ENCODE measurements around the gene TRPC4.

The TRPC4 gene

GRCh38 chr13:37766502-37766901 lies 103.1 kb downstream of the TRPC4 start:
- TF ChIP-seq, protein P1, sequence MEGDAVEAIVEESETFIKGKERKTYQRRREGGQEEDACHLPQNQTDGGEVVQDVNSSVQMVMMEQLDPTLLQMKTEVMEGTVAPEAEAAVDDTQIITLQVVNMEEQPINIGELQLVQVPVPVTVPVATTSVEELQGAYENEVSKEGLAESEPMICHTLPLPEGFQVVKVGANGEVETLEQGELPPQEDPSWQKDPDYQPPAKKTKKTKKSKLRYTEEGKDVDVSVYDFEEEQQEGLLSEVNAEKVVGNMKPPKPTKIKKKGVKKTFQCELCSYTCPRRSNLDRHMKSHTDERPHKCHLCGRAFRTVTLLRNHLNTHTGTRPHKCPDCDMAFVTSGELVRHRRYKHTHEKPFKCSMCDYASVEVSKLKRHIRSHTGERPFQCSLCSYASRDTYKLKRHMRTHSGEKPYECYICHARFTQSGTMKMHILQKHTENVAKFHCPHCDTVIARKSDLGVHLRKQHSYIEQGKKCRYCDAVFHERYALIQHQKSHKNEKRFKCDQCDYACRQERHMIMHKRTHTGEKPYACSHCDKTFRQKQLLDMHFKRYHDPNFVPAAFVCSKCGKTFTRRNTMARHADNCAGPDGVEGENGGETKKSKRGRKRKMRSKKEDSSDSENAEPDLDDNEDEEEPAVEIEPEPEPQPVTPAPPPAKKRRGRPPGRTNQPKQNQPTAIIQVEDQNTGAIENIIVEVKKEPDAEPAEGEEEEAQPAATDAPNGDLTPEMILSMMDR (IDR thresholded peaks at IDR 0.05; ENCODE audit: low read length) = no peak
- TF ChIP-seq EZH2 (optimal IDR thresholded peaks at IDR 0.05; ENCODE audit: low read depth, low read length) = no peak
- TF ChIP-seq EZH2phosphoT487 (IDR thresholded peaks at IDR 0.05; ENCODE audit: low read length) = no peak
- H3K27ac ChIP-seq (ENCODE audit: low read length) = no peak overlapping the region
- no peak for DNase-seq

GRCh38 chr13:37755349-37755748 lies 114.2 kb downstream of the TRPC4 start:
- Histone ChIP-seq H3K4me3 (ENCODE audit: low read length) (no peak overlapping the region), H2AFZ (ENCODE audit: low read length) (no peak overlapping the region), H3K27ac (ENCODE audit: low read length) (no peak overlapping the region), H3K9me2 (replicated peaks; ENCODE audit: insufficient read depth, low read length) (no peaks in the 10 kb centered on the region), H3K9me3 (replicated peaks; ENCODE audit: insufficient read depth, low read length) (no peaks in the 10 kb centered on the region), H3K79me2 (ENCODE audit: low read length) (no peaks in the 10 kb centered on the region), H3K4me2 (ENCODE audit: low read depth, low read length) (no peak overlapping the region), H3K27me3 (replicated peaks; ENCODE audit: insufficient read depth, low read length) (no peaks in the 10 kb centered on the region), H3K36me3 (replicated peaks; ENCODE audit: insufficient read depth, low read length) (no peaks in the 10 kb centered on the region), H3F3A (ENCODE audit: insufficient read depth, low read length) (no peaks in the 10 kb centered on the region), H3K4me1 (ENCODE audit: low read length) (no peaks in the 10 kb centered on the region), H4K20me1 (ENCODE audit: insufficient read depth, low read length) (no peaks in the 10 kb centered on the region), H3K9ac (ENCODE audit: low read length) (no peak overlapping the region)
- TF ChIP-seq EZH2 (optimal IDR thresholded peaks at IDR 0.05; ENCODE audit: low read depth, low read length) (no peak), EZH2phosphoT487 (IDR thresholded peaks at IDR 0.05; ENCODE audit: low read length) (no peak)
- TF ChIP-seq, protein P1 (IDR thresholded peaks at IDR 0.05; ENCODE audit: low read length) = no peak
- DNase-seq = no peak

More at GRCh38 chr13:37766502-37766901, 103.1 kb downstream of the TRPC4 start:
- Histone ChIP-seq H2AFZ (ENCODE audit: low read length) (no peak overlapping the region), H3K9me3 (replicated peaks; ENCODE audit: insufficient read depth, low read length) (no peaks in the 10 kb centered on the region), H3K36me3 (replicated peaks; ENCODE audit: insufficient read depth, low read length) (no peaks in the 10 kb centered on the region), H3K27me3 (replicated peaks; ENCODE audit: insufficient read depth, low read length) (no peaks in the 10 kb centered on the region), H3K4me2 (ENCODE audit: low read depth, low read length) (no peak overlapping the region), H3K9ac (ENCODE audit: low read length) (no peak overlapping the region), H4K20me1 (ENCODE audit: insufficient read depth, low read length) (no peaks in the 10 kb centered on the region), H3K9me2 (replicated peaks; ENCODE audit: insufficient read depth, low read length) (no peaks in the 10 kb centered on the region), H3K79me2 (ENCODE audit: low read length) (no peaks in the 10 kb centered on the region), H3K4me3 (ENCODE audit: low read length) (no peak overlapping the region), H3F3A (ENCODE audit: insufficient read depth, low read length) (no peaks in the 10 kb centered on the region), H3K4me1 (ENCODE audit: low read length) (no peaks in the 10 kb centered on the region)

DNA sequence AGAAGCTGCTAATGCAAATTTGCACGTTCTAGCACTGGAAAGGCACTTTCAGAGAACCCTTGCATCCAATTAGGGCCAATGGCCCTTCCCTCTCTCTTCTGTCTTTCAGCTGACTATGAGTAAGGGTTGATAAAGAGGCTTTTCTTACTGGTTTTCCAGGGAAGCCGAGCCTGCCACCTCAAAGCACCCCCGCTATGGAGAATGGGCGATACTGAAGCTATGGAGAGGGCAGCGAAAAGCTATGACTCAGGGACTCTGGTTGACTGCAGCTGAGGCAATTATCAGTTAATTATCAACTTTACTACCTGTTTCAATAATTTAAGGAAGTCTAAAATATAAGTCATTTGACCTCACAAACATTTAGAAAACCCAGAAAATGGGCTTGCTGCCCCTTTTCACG lies 115.8 kb downstream of the TRPC4 start:
- Histone ChIP-seq H3K9me3 (replicated peaks; ENCODE audit: insufficient read depth, low read length) (no peaks in the 10 kb centered on the region), H3K27ac (ENCODE audit: low read length) (no peak overlapping the region), H3K79me2 (ENCODE audit: low read length) (no peaks in the 10 kb centered on the region), H3K27me3 (replicated peaks; ENCODE audit: insufficient read depth, low read length) (no peaks in the 10 kb centered on the region), H4K20me1 (ENCODE audit: insufficient read depth, low read length) (no peaks in the 10 kb centered on the region), H3K4me3 (ENCODE audit: low read length) (no peak overlapping the region), H2AFZ (ENCODE audit: low read length) (no peak overlapping the region), H3K9me2 (replicated peaks; ENCODE audit: insufficient read depth, low read length) (no peaks in the 10 kb centered on the region), H3K9ac (ENCODE audit: low read length) (no peak overlapping the region), H3F3A (ENCODE audit: insufficient read depth, low read length) (no peaks in the 10 kb centered on the region), H3K4me1 (ENCODE audit: low read length) (no peaks in the 10 kb centered on the region), H3K4me2 (ENCODE audit: low read depth, low read length) (no peak overlapping the region), H3K36me3 (replicated peaks; ENCODE audit: insufficient read depth, low read length) (no peaks in the 10 kb centered on the region)
- DNase-seq = no peak
- TF ChIP-seq EZH2phosphoT487 (IDR thresholded peaks at IDR 0.05; ENCODE audit: low read length) (no peak), EZH2 (optimal IDR thresholded peaks at IDR 0.05; ENCODE audit: low read depth, low read length) (no peak)
- TF ChIP-seq, protein P1 (IDR thresholded peaks at IDR 0.05; ENCODE audit: low read length) = no peak

All from MM.1S (cell line).